Caco-2 (cell line): ENCODE data around the gene CLDN24. TPM values are rescaled to one million over a fixed set of nuclear protein-coding genes. Genes with fewer than 3 reads are reported as not detected.

Source experiments
- BruUV-seq: library from RNA; stranded (reverse); fragments of 400-500 nt; replicated peaks from 2 replicates; lab custom pipeline; 2021; lab: Mats Ljungman, UMichigan
- CTCF ChIA-PET: fragments of 300-600 bp; sonication (Branson Sonifier 250); formaldehyde crosslinking; loops from one replicate; lab custom pipeline; 2022; ENCODE audit warnings: antibody characterized with exemption; lab: Charles Lee
- POLR2A ChIA-PET: fragments of 300-600 bp; sonication (Branson Sonifier 250); formaldehyde crosslinking; loops from one replicate; lab custom pipeline; 2022; ENCODE audit warnings: antibody characterized with exemption; lab: Charles Lee
- DNase-seq, 2 experiments: peaks; one replicate each; pipeline versions ENCODE4 v3.0.0 to v3.0.0-alpha.2; 2020 to 2022
- H3K27me3 ChIP-seq: replicated peaks from 2 replicates; pipeline ENCODE4 v1.6.0; 2011; ENCODE audit warnings: low read length; ENCODE audit not compliant: control insufficient read depth, insufficient read depth
- H3K36me3 ChIP-seq: 2 replicates; pipeline ENCODE4 v1.5.1; 2011; ENCODE audit warnings: low read length; ENCODE audit not compliant: control insufficient read depth, insufficient read depth
- H3K4me1 ChIP-seq: fragments of 250-450 bp; sonication (Bioruptor Pico); 2 replicates; pipeline ENCODE4 v1.5.1; 2020; ENCODE audit warnings: mild to moderate bottlenecking
- H3K4me3 ChIP-seq: 2 replicates; pipeline ENCODE4 v1.5.1; 2011; ENCODE audit warnings: low read depth, mild to moderate bottlenecking, control low read depth, low read length
- H3K9me3 ChIP-seq: fragments of 250-450 bp; sonication (Bioruptor Pico); 2 replicates; pipeline ENCODE4 v1.5.1; 2020; ENCODE audit warnings: mild to moderate bottlenecking, moderate library complexity
- H3K27ac Mint-ChIP-seq: one replicate; pipeline ENCODE4 v1.8.0; 2022; ENCODE audit warnings: mixed read lengths; ENCODE audit not compliant: unreplicated experiment
- H3K27me3 Mint-ChIP-seq: one replicate; pipeline ENCODE4 v1.8.0; 2022; ENCODE audit warnings: mixed read lengths; ENCODE audit not compliant: insufficient read depth, unreplicated experiment
- H3K36me3 Mint-ChIP-seq: one replicate; pipeline ENCODE4 v1.8.0; 2022; ENCODE audit warnings: mild to moderate bottlenecking, mixed read lengths; ENCODE audit not compliant: insufficient read depth, unreplicated experiment
- H3K4me1 Mint-ChIP-seq: one replicate; pipeline ENCODE4 v1.8.0; 2022; ENCODE audit warnings: low read depth, mixed read lengths; ENCODE audit not compliant: unreplicated experiment
- H3K4me3 Mint-ChIP-seq: one replicate; pipeline ENCODE4 v1.8.0; 2022; ENCODE audit warnings: mild to moderate bottlenecking, moderate library complexity, mixed read lengths; ENCODE audit not compliant: unreplicated experiment
- H3K9me3 Mint-ChIP-seq: one replicate; pipeline ENCODE4 v1.8.0; 2022; ENCODE audit warnings: mixed read lengths; ENCODE audit not compliant: unreplicated experiment
- CTCF ChIP-seq, 2 experiments: fragments of 200-600 bp in 1 of 2; IDR thresholded peaks; 1 replicate in 1 of 2; 2 replicates in 1 of 2; pipeline versions ENCODE4 v1.5.1 to v1.8.0; 2011 to 2022; ENCODE audit warnings: antibody characterized with exemption in 1 of 2, control low read depth in 1 of 2, inconsistent platforms in 1 of 2, low read depth in 1 of 2, low read length in 1 of 2, mild to moderate bottlenecking in 1 of 2, moderate library complexity in 1 of 2; ENCODE audit not compliant: insufficient read depth in 1 of 2, severe bottlenecking in 1 of 2, unreplicated experiment in 1 of 2
- intact Hi-C: fragments of 100-400 bp; cut with micrococcal nuclease; formaldehyde crosslinking; loops from one replicate; pipeline ENCODE4 v1.10.0; 2022; ENCODE audit not compliant: unreplicated experiment
- total RNA-seq: library from RNA; stranded (reverse); gene quantifications from 2 replicates; pipeline ENCODE4 v1.2.3, GENCODE V29; 2022

The CLDN24 gene
- total RNA-seq, 1 experiment from 2014 or later, result not detected

- BruUV-seq, result no TSS peak
- H3K36me3 Mint-ChIP-seq, result peaks cover 72% of the 10 kb centered on the region
- Histone ChIP-seq H3K4me1 (no peaks in the 10 kb centered on the region), H3K9me3 (no peaks in the 10 kb centered on the region), H3K4me3 (no peak overlapping the region), H3K27me3 (no peaks in the 10 kb centered on the region), H3K36me3 (no peaks in the 10 kb centered on the region)
- no peak overlapping the region for H3K4me3 Mint-ChIP-seq
- CTCF ChIA-PET, result no interaction called here
- TF ChIP-seq CTCF (IDR thresholded peaks at IDR 0.05; ENCODE audit: insufficient read depth in 1 of 2, low read depth in 1 of 2, low read length in 1 of 2, severe bottlenecking in 1 of 2, unreplicated experiment in 1 of 2), result no peak
- POLR2A ChIA-PET, result no interaction called here
- H3K9me3 Mint-ChIP-seq, result no peaks in the 10 kb centered on the region
- no peak overlapping the region for H3K27ac Mint-ChIP-seq
- intact Hi-C loops, result loop anchor here (5.0 kb wide), 1 partner anchor 93 kb away; no protein-coding TSS in a partner anchor
- peaks cover 7% of the 10 kb centered on the region for H3K4me1 Mint-ChIP-seq
- H3K27me3 Mint-ChIP-seq, result no peaks in the 10 kb centered on the region
- DNase-seq, result no peak
Observed at GRCh38 chr4:183314336-183314735, 7.9 kb downstream of the CLDN24 start.

GRCh38 chr4:183312841-183313240 is 9.4 kb downstream of the CLDN24 start:
- no peak for DNase-seq

GRCh38 chr4:183306811-183307210 is 15.4 kb downstream of the CLDN24 start:
- no peaks in the 10 kb centered on the region for H3K4me1 ChIP-seq
- no peak for DNase-seq
- Mint-ChIP-seq H3K4me3 (no peak overlapping the region), H3K36me3 (peaks cover 80% of the 10 kb centered on the region), H3K9me3 (no peaks in the 10 kb centered on the region), H3K27ac (no peak overlapping the region), H3K4me1 (peaks cover 7% of the 10 kb centered on the region), H3K27me3 (no peaks in the 10 kb centered on the region)
- H3K27me3 ChIP-seq, result no peaks in the 10 kb centered on the region
- H3K4me3 ChIP-seq, result no peak overlapping the region
- CTCF ChIA-PET, result no interaction called here
- no peaks in the 10 kb centered on the region for H3K9me3 ChIP-seq
- POLR2A ChIA-PET, result no interaction called here
- BruUV-seq, result no TSS peak
- intact Hi-C loops, result no loop called here
- TF ChIP-seq CTCF (IDR thresholded peaks at IDR 0.05; ENCODE audit: insufficient read depth in 1 of 2, low read depth in 1 of 2, low read length in 1 of 2, severe bottlenecking in 1 of 2, unreplicated experiment in 1 of 2), result no peak
- no peaks in the 10 kb centered on the region; the same call in 1 of the 2 replicates for H3K36me3 ChIP-seq

More at GRCh38 chr4:183312841-183313240, 9.4 kb downstream of the CLDN24 start:
- Mint-ChIP-seq H3K4me3 (peak overlapping the region; percentile 12), H3K36me3 (peaks cover 74% of the 10 kb centered on the region), H3K27me3 (no peaks in the 10 kb centered on the region), H3K4me1 (peaks cover 7% of the 10 kb centered on the region), H3K9me3 (no peaks in the 10 kb centered on the region), H3K27ac (peak overlapping the region; percentile 7)
- TF ChIP-seq CTCF (IDR thresholded peaks at IDR 0.05; ENCODE audit: insufficient read depth in 1 of 2, low read depth in 1 of 2, low read length in 1 of 2, severe bottlenecking in 1 of 2, unreplicated experiment in 1 of 2), result no peak
- no TSS peak for BruUV-seq
- H3K4me1 ChIP-seq, result no peaks in the 10 kb centered on the region
- H3K9me3 ChIP-seq, result no peaks in the 10 kb centered on the region
- ChIA-PET POLR2A (no interaction called here), CTCF (no interaction called here)
- intact Hi-C loops, result loop anchor here (5.0 kb wide), 1 partner anchor 94 kb away; no protein-coding TSS in a partner anchor
- no peaks in the 10 kb centered on the region for H3K36me3 ChIP-seq
- no peak overlapping the region for H3K4me3 ChIP-seq
- no peaks in the 10 kb centered on the region for H3K27me3 ChIP-seq
